Fibroblast of upper back skin (primary cell): ENCODE data around the gene AHSG.

Experiments
- DNase-seq: peaks from one replicate; pipeline ENCODE4 v3.0.0-alpha.2; 2013

The AHSG gene

DNA sequence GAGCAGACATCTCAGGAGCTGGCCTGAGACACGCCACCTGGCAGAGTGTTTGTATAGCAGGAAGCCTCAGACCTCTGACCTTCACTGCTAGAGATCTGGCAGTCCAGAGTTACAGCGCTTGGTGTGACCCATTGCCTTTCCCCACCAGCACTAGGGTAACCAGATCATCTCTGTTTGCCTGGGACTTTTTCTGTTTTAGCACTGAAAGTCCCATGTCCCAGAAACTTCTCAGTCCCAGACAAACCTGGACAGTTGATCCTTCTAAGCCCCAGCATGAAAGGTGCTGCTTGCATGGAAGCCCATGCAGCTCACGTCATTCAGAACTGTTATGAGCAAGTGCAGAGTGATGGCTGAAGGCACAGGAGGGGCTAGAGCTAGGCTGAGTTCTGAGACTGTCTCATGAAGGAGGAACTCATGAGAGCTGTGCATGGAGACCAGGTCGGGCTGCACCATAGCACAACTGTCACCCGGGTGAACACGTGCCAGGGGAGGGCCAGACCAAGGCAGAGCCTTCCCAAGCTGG is 18.2 kb upstream of the AHSG start:
- no peak for DNase-seq

GRCh38 chr3:186596568-186597287 is 16.1 kb upstream of the AHSG start:
- DNase-seq: peak; percentile 56

- DNase-seq: peak; percentile 88
These were observed 14.6 kb upstream of the AHSG start for GRCh38 chr3:186598108-186598784.

DNA sequence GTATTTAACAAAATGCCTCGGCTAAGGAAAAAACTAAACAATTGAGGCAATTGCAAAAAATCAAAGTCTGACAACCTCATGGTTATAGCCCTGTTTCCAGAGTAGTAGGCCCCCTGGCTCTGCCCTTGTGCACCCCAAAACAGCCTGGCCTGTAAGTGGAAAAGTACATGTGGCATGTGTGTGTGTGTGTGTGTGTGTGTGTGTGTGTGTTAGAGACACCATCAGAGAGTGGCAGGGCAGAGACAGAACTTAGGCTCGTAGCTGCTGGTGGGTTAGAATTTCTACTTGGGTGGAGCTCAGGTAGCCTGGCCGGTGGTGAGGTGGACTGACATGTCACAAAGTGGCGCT is 14.1 kb upstream of the AHSG start:
- DNase-seq: no peak

DNA sequence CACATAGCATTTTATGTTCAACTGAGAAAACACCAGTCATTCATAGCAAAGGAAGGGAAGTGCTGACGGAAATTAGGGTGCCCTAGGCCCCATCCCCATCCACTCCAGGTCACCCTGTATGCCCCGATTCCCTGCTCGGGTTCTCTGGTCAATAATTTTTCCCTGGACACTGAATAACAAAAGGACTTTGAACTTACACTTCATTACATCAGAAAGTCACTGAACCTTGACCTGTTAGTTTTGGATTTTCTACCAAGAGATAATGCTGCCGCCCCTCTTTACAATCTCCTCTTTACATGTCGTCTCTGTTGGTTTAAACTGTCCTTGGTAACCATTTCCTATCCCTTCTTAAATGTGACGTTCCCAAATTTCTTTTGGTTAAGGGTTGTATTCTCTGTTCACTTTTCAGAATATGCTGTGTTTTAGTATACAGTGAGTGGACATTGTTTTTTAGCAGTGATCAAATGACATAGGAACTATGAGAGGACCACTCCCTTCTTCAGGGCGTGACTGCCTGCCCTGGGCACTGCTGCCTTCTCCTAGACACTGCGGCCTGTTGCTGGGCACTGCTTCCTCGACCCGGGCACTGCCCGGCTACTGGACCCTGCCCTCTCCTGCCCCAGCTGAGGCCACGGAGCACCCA is 13.6 kb upstream of the AHSG start:
- no peak for DNase-seq

- no peak for DNase-seq
These were observed 13.1 kb upstream of the AHSG start for GRCh38 chr3:186599785-186600166.

GRCh38 chr3:186600896-186601295 is 12.0 kb upstream of the AHSG start:
- DNase-seq: no peak

DNA sequence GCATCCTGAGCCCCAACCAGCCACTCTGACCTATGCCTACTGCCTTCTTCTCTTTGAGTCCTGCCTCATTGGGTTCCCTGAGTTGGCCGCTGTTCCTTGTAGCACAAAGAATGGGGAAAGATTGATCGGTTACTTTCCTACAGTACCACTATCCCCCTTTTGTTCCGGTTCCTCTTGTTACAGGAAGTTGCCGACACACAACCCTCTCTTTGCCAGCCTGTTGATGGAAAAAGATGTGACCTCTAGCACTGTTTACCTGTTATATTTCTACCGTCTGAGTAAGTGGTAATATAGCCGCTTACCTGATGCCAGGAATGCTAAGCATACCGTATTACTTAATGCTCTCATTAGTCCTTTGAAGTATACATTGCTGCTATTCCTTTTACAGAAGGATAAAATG is 9.7 kb upstream of the AHSG start:
- no peak for DNase-seq

DNA sequence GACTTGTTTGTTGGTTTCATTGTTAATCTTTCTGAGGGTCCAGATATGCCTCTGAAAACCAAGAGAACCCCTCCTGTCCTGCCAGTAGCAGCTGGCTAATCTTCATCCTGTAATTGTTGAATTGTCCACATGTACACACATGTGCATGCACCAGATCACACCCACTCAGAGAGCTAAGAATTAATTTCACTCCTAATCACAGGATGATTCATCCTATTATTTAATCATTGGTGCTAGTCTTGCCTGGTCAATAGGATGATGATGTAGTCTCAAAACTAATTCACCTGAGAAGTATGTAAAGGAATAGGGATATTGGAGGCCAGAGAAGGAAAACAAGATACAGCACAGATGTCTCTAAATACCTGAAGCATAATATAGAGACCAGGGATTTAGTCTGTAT is 7.8 kb upstream of the AHSG start:
- DNase-seq: no peak

DNA sequence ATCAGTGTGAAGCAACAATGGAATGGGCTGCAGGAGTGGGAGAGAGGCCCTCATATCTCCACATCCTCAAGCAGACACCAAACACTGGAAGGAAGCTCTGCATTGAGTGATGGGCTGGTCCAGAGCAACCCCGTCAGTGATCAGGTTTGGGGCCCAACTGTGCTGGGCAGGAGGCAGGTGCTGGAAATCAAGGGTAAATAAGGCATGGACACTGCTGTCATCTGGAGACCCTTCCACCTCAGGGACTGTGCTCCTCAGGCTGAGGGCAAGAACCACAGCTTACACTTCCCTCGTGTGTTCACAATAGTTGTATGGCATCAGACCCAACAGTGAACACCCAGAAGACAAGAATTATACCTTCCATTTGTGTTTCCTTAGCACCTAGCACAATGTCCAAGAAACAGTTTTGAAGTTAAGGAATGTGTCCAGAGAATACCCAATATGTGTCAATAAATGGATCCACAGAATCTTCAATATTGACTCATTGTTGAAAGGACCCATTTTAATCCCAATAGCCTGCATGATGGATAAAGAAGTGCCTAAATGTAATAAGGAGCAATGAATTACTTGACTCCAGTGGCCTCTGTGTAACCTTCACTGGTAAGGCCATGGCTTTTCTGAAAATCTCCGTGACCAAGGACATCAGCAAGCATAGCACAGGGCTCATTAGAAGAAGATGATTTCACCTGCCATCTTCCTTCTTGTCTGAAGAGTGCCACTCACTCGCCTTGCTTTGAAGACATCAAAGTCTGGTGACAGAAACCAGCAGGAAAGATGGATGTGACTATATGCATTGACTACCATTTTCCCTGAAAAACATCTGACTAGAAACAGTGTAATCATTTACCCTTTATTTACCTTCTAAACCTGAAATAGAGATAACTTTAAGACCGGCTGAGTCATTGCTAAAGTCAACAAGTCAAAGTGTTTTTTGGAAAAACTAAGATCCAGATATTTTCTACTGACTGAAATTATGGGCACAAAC is 7.0 kb upstream of the AHSG start:
- no peak for DNase-seq

DNA sequence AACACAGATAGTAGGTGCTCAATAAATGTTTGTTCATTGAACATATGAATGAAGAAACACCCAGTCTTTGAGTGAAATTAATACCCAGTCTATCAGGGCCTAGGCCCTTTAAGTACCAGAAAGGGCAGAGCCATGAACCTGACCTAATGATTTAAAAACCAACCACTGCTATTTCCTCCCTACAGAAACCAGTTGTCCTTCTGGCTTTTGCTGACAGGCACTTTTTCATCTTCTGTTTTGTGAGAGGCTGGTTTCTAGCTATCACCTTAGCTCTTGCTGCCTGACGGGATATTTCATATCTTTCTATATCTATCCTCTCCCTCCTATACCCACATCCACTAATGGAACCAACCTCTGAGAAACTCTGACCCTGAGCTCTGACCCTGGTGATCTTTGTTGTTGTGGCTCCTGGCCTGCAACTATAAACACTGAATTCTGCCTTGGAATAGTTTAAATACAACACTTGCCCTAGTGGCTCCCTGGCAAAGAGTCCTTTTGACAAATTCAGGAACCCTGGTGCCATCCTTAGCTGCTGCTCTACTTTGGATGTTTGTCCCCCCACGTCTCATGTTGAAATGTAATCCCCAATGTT is 4.1 kb upstream of the AHSG start:
- DNase-seq: no peak

DNA sequence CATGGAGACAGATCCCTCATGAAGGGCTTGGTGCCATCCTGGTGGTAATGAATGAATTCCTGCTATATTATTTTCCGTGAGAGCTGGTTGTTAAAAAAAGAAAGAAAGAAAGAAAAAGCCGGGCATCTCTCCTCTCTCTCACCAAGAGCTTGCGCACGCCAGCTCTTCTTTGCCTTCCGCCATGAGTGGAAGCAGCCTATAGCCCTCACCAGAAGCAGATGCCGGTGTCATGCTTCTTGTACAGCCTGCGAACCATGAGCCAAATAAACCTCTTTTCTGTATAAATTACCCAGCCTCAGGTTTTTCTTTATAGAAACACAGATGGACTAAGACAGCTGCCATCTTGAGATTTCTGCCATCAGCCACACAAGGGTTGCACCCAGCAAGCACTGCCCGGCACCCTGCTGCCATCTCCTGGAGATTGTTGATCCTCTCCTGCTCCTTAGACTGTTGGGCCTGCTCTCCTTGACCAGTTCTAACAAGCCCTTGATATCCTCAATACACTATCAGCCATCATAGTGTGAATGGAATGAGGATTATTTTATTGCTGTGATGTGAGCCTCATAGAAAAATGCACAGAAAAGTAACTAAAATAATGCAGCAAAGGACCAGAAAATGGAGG is 3.5 kb upstream of the AHSG start:
- no peak for DNase-seq

DNA sequence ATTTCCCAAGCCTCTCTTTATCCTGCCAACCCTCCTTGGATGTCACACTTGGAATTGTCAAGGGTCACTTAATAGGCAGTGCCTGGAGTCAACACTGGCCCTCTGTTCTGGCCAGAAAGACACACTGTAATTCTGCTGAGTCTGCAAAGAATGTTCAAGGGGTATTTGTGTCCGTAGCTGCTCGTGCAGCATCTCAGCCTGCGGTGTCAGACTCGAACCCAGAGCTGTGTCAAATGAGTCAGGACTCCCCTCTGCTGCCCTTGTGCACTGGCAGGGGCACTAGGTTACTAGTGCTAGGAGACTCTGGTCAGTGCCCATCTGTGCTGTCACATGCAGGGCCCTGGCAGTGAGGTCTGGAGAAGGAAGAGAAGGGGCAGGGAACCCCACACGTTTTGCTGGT is 795 bp upstream of the AHSG start:
- no peak for DNase-seq

GRCh38 chr3:186613637-186614265 is 891 bp downstream of the AHSG start:
- DNase-seq: peak; percentile 9

GRCh38 chr3:186614266-186614596 is 1.4 kb downstream of the AHSG start:
- DNase-seq: no peak

DNA sequence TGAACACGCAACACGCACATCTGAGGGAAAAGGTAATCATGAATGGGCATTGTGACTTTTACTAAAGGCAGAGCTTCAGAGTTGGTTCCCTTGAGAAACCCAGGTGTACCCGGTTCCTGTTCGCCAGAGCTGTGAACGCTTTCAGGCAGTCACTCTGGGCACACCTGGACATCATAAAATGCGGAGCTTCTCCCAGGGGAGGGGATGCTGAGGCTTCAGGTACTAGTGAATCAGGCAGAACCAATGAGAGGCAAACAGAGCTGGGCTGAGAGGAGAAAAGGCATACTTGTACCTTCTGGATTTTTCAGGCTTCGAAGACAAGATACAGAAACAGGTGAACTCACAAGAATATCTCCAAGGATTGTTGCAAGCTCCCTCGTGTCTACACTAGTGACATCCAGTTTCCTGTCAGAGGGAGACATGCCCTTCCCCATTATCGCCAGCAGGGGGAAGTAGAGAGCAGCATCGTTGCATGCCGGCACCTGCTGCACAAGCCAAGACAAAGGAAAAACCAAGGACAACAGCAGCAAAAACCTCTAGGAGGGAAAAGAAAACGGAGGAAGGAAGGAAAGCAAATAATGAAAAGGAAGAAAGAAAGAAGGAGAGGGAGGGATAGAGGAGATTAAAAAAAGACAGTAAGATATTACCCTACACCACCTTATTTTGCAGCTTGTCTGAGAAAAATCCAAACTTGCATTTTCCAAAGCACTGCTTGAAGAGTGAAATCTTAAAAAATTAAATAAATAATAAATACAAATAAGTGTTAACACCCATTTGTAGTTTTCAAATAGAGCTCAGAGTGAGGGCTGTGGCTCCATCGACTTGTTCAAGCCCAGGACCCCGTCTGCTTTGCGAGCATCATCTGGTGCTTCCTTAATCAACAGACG is 2.0 kb downstream of the AHSG start:
- DNase-seq: peak; percentile 61

- DNase-seq: no peak
These were observed 3.4 kb downstream of the AHSG start for GRCh38 chr3:186616299-186616617.

- peak; percentile 97 for DNase-seq
These were observed 4.4 kb downstream of the AHSG start for GRCh38 chr3:186617036-186617946.

GRCh38 chr3:186618318-186618938 is 5.6 kb downstream of the AHSG start:
- DNase-seq: no peak
